Cardiac fibroblast (primary cell): ENCODE data around the gene USP49.

Source experiments
- DNase-seq, 2 donors: peaks; one replicate each; pipeline versions ENCODE4 v3.0.0 to v3.0.0-alpha.2; 2010; ENCODE audit warnings: low read depth in 2 of 2
- H3K4me3 ChIP-seq, 2 donors: replicated peaks in 1 of 2; 1 replicate in 1 of 2; 2 replicates in 1 of 2; pipeline ENCODE4 v1.5.1; 2011; ENCODE audit warnings: low read depth in 2 of 2, low read length in 2 of 2, mild to moderate bottlenecking in 2 of 2, moderate library complexity in 1 of 2
- CTCF ChIP-seq: IDR thresholded peaks from one replicate; pipeline ENCODE4 v1.5.1; 2011; ENCODE audit warnings: low read depth, mild to moderate bottlenecking, low read length, inconsistent platforms

The USP49 gene

GRCh38 chr6:41787219-41787917 is 107.8 kb downstream of the USP49 start, which contains the start of gene TOMM6:
TOMM6 (plus strand) TSS chr6:41787694; CDS start chr6:41787698, 4 bp downstream.
- H3K4me3 ChIP-seq, result peak within 1 kb of the TSS; percentile 77 to 96
- peak; percentile 96 for DNase-seq
- TF ChIP-seq CTCF, result peak; percentile 89

- no peak for TF ChIP-seq CTCF
- peak; percentile 80 to 82 for DNase-seq
- peak overlapping the region; percentile 77 to 96 for H3K4me3 ChIP-seq
Measured at GRCh38 chr6:41786451-41787218, 108.5 kb downstream of the USP49 start.

- H3K4me3 ChIP-seq, result peak overlapping the region; percentile 49 to 77
- peak; percentile 24 to 49 for DNase-seq
- no peak for TF ChIP-seq CTCF
Measured at GRCh38 chr6:41785689-41786450, 109.3 kb downstream of the USP49 start.

- DNase-seq, result no peak
- no peak overlapping the region for H3K4me3 ChIP-seq
- no peak for TF ChIP-seq CTCF
Measured at GRCh38 chr6:41785254-41785653, 109.9 kb downstream of the USP49 start.

- no peak for DNase-seq
- H3K4me3 ChIP-seq, result no peak overlapping the region
- no peak for TF ChIP-seq CTCF
Measured at GRCh38 chr6:41784581-41785171, 110.5 kb downstream of the USP49 start.

GRCh38 chr6:41783106-41783780 is 111.9 kb downstream of the USP49 start:
- H3K4me3 ChIP-seq, result no peak overlapping the region
- no peak for TF ChIP-seq CTCF
- no peak for DNase-seq
